Measurements from ENCODE around the gene NIT1. TPM values are rescaled to one million over a fixed set of nuclear protein-coding genes. Genes with fewer than 3 reads are reported as not detected.

Gene NIT1
- total RNA-seq, 4 donors from 2014 or later: 30.4 to 61.9 (median 32.8) TPM

- Histone ChIP-seq H3K9me3 (no peaks in the 10 kb centered on the region), H3K4me3 (no peak overlapping the region), H3K4me1 (peaks cover 11 to 48% (median 16%) of the 10 kb centered on the region in 3 donors), H3K27me3 (no peaks in the 10 kb centered on the region), H3K36me3 (peaks cover 0 to 71% of the 10 kb centered on the region in 2 donors), H3K27ac (no peak overlapping the region)
- ATAC-seq: no peak
- TF ChIP-seq POLR2AphosphoS5 (IDR thresholded peaks at IDR 0.05) (no peak), POLR2A (IDR thresholded peaks at IDR 0.05) (no peak), CTCF (IDR thresholded peaks at IDR 0.05) (no peak), EP300 (IDR thresholded peaks at IDR 0.05) (no peak)
- WGBS, 2 donors (ENCODE audit: low coverage in 1 of 2): 63 to 80% methylated on average over 2 to 4 of the region's 4 CpGs
Observed at GRCh38 chr1:161121834-161122233, 3.9 kb downstream of the NIT1 start.

- no peak for ATAC-seq
- no peak for TF ChIP-seq EP300 (IDR thresholded peaks at IDR 0.05)
- no peak for TF ChIP-seq CTCF (IDR thresholded peaks at IDR 0.05)
- no peak overlapping the region for H3K27ac ChIP-seq
- H3K4me1 ChIP-seq: peaks cover 11 to 54% (median 18%) of the 10 kb centered on the region in 3 donors
- WGBS, 2 donors (ENCODE audit: low coverage in 1 of 2): no CpG with 5 or more reads among the region's 6 CpGs
- no peaks in the 10 kb centered on the region for H3K27me3 ChIP-seq
- no peaks in the 10 kb centered on the region for H3K9me3 ChIP-seq
- H3K36me3 ChIP-seq: peaks cover 0 to 78% of the 10 kb centered on the region in 2 donors
- no peak overlapping the region for H3K4me3 ChIP-seq
Observed at GRCh38 chr1:161122967-161123366, 5.1 kb downstream of the NIT1 start.

GRCh38 chr1:161127649-161128048, 9.7 kb downstream of the NIT1 start:
- Histone ChIP-seq H3K4me3 (no peak overlapping the region), H3K9me3 (no peaks in the 10 kb centered on the region), H3K27me3 (no peaks in the 10 kb centered on the region), H3K27ac (no peak overlapping the region), H3K4me1 (peaks cover 0 to 60% (median 16%) of the 10 kb centered on the region in 3 donors), H3K36me3 (peaks cover 0 to 67% of the 10 kb centered on the region in 2 donors)
- 94 to 100% methylated on average over 2 of the region's 2 CpGs for WGBS, 2 donors (ENCODE audit: low coverage in 1 of 2)
- no peak for ATAC-seq
- TF ChIP-seq EP300 (IDR thresholded peaks at IDR 0.05) (no peak), POLR2AphosphoS5 (IDR thresholded peaks at IDR 0.05) (no peak), POLR2A (IDR thresholded peaks at IDR 0.05) (no peak), CTCF (IDR thresholded peaks at IDR 0.05) (no peak)

- Histone ChIP-seq H3K4me1 (peaks cover 2 to 67% (median 20%) of the 10 kb centered on the region in 3 donors), H3K4me3 (no peak overlapping the region), H3K27ac (no peak overlapping the region), H3K27me3 (no peaks in the 10 kb centered on the region), H3K9me3 (no peaks in the 10 kb centered on the region), H3K36me3 (peaks cover 0 to 56% of the 10 kb centered on the region in 2 donors)
- WGBS, 2 donors (ENCODE audit: low coverage in 1 of 2): 89 to 94% methylated on average over 2 of the region's 4 CpGs
- ATAC-seq: no peak
- TF ChIP-seq EP300 (IDR thresholded peaks at IDR 0.05) (no peak), POLR2AphosphoS5 (IDR thresholded peaks at IDR 0.05) (no peak), POLR2A (IDR thresholded peaks at IDR 0.05) (no peak), CTCF (IDR thresholded peaks at IDR 0.05) (no peak)
Observed at GRCh38 chr1:161128591-161129420, 10.9 kb downstream of the NIT1 start.

- no peak for TF ChIP-seq POLR2AphosphoS5 (IDR thresholded peaks at IDR 0.05)
- no peak for TF ChIP-seq EP300 (IDR thresholded peaks at IDR 0.05)
- TF ChIP-seq POLR2A (IDR thresholded peaks at IDR 0.05): no peak
- no peak for TF ChIP-seq CTCF (IDR thresholded peaks at IDR 0.05)
- Histone ChIP-seq H3K9me3 (no peaks in the 10 kb centered on the region), H3K4me3 (no peak overlapping the region), H3K27ac (no peak overlapping the region), H3K36me3 (peaks cover 0 to 41% of the 10 kb centered on the region in 2 donors), H3K27me3 (no peaks in the 10 kb centered on the region), H3K4me1 (peaks cover 5 to 70% (median 25%) of the 10 kb centered on the region in 3 donors)
- no peak for ATAC-seq
- 38 to 44% methylated on average over 1 of the region's 1 CpG for WGBS, 2 donors (ENCODE audit: low coverage in 1 of 2)
Observed at GRCh38 chr1:161130266-161130665, 12.4 kb downstream of the NIT1 start.

Measured in gastroesophageal sphincter (tissue), 4 donors.